Activated gamma-delta T cell treated with Interleukin-2 at 50 U/mL for 16 hours (primary cell): ENCODE results near the gene OST4.
"Not testable (repeated sequence)": the region's sequence is repeated elsewhere in the genome, so short reads cannot be mapped to it uniquely, and the experiment has no call there.

Source experiments
- DNase-seq: peaks from one replicate; pipeline ENCODE4 v3.0.0-alpha.2; 2020

The OST4 gene

GRCh38 chr2:27078267-27079194 lies 7.1 kb upstream of the OST4 start, which contains the start of gene EMILIN1:
Gene EMILIN1, plus strand, starts transcription at chr2:27078615. Its CDS starts 451 bp downstream, at chr2:27079066.
- no peak for DNase-seq

DNA sequence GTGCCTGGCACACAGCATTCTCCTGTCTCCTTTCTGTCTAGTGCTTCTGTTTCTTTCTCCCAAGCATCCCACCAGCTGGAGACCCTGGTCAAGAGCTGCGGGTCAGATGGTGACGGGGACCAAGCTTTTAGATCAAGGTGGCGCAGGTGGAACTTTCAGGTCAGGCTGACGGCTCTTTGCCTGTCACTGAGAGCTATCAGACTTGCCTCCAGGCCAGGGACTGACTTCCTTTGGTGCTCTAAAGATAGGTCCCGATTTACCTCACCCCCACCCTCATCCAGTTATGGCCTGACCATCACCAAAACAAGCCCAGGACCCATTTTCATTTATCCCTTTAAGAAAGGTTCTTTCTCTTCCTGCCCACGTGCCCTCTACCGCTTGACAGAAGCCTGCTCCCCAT lies 5.8 kb upstream of the OST4 start:
- no peak for DNase-seq

DNA sequence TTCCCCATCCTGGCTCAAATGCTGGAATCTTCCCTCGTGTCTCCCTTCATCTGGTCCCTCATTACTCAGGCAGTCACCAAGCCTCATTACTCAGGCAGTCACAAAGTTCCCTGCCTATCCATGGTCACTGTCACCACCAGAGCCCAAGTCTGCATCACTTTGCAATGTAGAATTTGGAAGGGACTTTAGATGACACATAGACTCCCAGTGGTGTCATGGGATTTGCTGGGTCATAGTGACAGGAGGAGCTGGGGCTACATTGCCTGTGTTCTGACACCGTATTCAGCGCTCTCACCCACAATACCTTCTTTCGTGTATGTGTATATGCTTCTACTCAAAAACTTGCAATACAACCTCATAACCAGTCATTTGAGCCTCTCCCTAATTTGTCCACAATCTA lies 4.9 kb upstream of the OST4 start:
- no peak for DNase-seq

DNA sequence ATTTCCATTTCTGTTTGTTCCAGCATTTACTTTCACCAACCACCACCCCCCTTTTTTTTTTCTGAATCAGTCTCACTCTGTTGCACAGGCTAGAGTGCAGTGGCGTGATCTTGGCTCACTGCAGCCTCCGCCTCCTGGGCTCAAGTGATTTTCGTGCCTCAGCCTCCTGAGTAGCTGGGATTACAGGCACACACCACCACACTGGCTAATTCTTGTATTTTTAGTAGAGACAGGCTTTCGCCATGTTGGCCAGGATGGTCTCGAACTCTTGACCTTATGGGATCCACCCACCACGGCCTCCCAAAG lies 4.1 kb upstream of the OST4 start:
- not testable (repeated sequence) for DNase-seq

DNA sequence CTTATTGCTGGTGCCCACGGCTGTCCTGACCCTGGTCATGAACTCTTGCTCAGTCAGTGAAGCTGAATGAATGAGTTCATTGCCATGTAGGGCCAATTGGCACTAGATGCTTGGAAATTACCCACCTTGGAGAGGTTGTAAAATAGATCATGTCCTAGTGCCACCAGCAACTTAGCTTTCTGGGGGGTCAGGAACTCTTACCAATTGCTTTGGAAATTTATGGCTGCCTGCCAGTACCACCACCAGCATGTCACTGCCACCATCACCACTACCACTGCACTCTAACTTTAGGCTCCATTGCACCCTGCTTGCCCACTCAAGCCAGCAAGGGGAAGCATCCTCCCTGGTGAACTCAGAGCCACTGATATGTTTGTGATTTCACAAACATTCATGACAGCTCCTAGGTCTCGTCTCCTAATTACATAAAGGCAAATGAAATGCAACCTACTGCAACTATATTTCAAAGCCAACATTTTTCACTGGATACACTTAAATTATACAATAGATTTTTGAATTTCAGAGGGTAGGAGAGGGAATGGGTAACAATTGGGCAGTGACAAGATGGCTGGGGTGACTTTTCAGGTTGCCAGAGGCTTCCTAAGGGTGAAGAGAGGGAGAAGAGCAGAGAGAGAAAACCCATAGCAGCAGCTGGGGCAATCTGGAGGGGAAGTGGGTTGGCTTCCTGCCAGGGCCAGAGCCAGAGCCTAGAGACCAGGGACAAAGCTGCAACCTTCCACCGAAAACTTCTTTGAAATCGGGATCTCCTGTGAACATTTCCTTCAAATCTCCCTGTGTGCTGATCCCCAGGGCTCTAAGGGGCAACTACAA lies 3.5 kb upstream of the OST4 start:
- peak; percentile 59 for DNase-seq

GRCh38 chr2:27073782-27074181 lies 2.3 kb upstream of the OST4 start:
- no peak for DNase-seq

DNA sequence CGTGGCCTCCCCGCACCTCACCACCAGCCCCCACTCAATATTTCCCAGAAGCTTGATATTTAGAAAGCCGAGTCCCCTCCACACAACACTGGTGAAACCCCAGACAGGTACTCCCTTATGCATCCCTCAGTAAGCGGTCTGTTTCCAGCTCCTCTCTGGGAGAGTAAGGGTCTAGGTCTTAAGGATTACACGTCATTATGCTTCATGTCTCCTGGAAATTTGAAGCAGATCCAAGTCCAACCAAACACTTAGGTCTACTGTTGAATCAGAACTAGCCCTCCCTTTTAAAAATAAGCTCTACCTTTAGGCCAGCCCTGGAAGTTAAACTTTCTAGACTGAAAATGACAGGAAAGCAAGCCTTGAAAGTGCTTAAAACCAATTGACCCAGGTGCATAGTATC lies 1.5 kb upstream of the OST4 start:
- no peak for DNase-seq

DNA sequence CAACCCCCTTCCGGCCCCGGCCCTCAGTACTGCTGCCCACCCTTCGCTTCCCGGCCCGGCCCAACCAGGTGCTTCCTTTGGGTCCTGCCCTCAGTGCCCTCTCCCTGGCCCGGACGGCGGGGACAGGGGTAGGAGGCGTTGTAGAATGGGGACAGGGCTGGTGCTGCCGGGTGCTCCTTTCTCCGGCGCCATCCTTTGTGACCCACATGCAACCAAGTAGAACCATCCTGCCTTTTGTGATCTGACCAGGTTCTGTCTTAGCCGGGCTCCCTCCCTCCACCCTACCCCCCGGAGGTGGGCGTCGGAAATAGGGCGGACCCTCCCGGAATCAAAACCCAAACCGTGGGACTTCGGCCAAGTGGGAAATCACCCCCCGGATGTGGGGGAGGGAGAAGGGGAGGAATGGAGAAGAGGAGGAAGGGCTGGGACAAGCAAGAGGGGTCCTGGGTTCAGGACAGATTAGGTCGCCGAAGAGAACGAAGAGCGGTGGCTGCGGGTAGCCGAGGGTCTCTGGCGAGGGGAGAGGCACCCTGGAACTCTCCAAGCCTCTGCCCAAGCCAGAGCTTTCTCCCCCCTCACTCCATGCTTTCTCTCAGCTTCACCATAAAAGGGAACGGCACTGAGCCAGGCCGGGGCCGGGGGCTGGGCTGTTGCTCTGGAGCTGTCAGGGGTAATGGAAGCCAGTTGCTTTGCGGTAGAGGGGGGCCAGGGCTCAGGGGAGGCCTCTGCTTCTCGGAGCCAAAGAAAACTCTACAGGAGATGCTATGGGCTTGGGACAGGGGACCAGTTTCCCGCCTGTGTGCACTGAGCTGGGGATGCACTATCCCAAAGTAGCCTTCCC lies 756 bp upstream of the OST4 start:
- no peak for DNase-seq

- DNase-seq = no peak
Measured at GRCh38 chr2:27070653-27071276, 689 bp downstream of the OST4 start.

DNA sequence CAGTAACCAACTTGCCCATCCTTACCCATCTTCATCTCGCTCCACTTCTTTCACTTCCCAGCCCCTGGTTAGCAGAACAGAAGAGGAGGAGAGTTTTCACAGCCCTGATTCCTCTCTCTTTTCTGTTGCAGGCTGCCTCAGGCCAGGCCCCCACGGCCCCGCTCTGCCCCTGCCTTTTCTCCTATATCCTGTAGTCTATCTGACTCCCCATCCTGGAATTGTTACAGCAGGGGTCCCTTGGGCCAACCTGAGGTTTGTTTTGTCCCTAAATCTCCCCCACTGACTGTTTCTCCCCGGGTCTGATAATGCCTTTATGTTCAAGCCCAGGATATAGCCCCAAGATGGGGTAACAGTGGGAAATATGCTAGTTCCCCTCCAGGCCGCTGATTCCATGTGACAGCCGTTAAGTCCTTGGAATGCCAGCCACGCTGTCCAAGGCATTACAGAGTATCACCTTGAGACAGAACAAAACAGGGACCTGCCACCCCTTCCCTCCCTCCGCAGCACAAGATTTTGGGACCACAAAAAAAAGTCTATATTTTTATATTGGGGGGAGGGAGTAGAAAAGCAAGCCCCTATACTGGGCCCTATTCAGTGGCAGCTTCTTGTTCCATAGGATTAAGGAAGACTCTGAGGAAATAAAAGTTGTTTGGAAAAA lies 1.4 kb downstream of the OST4 start:
- no peak for DNase-seq

DNA sequence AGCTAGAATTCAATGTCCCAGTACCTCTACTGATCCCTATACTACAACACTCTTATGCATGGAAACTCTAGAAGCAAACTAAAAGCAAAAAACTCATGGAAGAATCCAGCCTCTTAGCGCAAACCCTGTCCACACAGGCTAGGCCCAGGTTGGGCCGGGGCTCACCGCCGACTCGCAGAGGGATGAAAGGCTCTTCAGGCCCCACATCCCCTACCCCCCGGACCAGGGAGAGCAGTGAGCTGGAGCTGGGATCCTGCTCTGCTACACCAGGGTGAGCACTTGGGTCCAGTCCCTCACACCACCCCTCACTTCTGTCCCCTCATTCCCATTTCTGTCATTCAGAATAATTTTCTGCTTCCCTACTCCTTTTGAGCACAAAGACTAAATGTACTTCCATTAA lies 2.0 kb downstream of the OST4 start:
- no peak for DNase-seq

DNA sequence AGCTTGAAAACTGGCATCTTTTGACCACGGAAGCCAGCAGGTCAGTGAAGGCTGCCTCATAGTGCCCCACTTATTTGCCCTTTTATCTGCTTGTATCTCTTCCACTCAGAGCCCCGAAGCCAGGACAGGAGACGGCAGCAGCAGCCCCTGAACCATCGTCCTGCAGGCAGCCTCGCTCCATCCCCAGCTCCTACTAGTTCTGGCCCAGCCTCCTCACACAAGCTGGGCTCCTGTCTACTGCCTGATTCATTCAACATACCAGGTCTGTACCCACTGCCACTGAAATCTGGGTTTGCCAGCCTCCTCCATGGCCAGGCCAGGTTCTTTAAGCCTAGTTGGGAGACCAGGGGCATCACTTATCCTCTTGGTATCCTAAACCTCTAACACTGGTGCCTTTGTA lies 4.1 kb downstream of the OST4 start:
- no peak for DNase-seq

DNA sequence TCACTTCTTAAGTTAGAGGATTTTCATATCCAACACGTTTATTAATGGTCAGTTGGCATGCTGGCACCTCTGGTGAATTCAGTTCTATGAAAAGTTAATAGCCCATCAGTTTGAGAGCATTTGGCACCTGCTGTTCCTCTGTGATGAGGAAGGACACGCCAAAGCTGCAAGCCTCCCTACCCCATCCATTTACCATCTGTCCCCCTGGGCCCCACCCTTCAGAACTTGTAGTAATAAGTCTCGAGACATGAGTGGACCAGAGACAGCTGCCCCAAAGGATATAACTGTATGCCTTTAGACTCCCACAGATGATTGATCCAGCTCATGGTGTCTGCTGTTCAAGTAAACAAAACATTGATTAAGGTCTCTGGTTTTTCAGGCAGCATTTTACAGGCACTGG lies 6.3 kb downstream of the OST4 start:
- no peak for DNase-seq

- DNase-seq = no peak
Measured at GRCh38 chr2:27060323-27060722, 11.1 kb downstream of the OST4 start.

DNA sequence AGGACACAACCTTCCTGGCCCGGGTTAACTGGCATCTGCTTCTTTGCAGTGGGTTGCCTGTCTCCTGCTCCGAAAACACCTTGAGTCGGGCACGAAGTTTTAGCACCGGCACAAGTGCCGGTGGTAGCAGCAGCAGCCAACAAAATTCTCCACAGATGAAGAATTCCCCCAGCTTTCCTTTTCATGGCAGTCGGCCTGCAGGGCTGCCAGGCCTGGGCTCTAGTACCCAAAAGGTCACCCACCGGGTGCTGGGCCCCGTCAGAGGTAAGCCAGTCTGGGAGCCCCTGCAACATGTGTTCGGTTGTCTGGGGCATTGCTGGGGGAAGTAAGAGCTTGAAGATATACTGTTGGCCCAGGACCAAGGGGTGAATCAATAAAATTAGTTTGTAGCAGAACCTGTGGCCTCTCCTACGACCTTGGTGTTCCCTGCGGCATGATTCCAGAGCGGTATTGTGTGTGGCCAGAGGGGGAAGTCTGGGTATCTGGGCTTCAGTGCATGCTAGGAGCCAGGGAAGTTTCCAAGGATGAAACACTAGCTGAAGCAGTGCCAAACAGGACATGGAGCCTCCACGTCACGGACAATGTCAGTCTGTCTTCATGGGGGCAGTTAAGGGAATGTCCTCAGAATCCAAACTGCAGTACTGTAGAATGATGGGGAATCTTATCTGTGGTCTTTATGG lies 12.2 kb downstream of the OST4 start:
- DNase-seq = no peak

- no peak for DNase-seq
Measured at GRCh38 chr2:27058210-27058609, 13.2 kb downstream of the OST4 start.

- DNase-seq = no peak
Measured at GRCh38 chr2:27057184-27057583, 14.3 kb downstream of the OST4 start.

DNA sequence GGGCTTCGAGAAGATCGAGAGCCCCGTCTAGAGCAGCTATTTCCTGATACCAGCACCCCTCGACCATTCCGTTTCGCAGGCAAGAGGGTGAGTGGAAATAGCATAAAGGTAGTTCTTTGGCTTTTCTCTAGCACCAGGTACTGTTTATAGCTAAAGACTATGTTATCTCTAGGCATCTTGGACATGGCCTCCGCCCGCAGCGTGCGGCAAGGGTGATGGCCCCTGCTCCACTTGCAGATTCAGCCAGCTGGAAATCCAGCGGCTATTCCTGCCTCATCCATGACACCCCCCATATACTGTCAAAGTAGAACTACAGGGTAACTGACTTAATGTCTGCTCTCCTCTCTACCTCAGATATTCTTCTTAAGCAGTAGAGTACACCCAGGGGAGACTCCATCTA lies 16.7 kb downstream of the OST4 start:
- DNase-seq = no peak

DNA sequence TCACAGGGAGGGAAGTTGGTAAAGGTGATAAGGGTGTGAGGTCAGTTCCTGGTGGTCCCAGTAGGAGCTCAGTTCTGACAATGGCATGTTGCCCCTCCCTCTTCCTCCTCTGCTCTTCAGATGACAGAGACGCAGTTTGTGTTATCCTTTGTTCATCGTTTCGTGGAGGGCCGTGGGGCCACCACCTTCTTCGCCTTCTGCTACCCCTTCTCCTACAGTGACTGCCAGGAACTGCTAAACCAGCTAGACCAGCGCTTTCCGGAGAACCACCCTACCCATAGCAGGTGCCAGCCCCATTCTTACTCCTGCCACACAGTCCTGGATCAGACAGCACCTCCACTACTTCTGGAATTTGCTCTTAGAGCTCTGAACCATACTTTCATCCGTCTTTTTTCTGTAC lies 17.7 kb downstream of the OST4 start:
- DNase-seq = no peak

DNA sequence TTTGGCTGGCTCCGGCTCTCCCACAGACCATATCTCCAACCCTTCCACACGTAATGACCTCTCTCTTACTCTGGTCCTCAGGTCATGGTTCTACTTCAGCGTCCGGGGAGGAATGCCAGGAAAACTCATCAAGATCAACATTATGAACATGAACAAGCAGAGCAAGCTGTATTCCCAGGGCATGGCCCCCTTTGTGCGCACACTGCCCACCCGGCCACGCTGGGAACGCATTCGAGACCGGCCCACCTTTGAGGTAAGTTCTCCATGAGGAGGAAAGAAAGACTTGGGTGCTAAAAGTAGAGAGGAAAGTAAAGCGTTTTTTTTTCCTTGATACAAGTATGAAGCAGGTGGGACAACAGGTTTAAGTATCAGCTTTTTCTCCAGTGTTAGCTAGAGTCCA lies 18.1 kb downstream of the OST4 start:
- DNase-seq = no peak

- peak; percentile 37 for DNase-seq
Measured at GRCh38 chr2:27051902-27052645, 19.4 kb downstream of the OST4 start.
